BE2C (cell line): ENCODE measurements around the gene TMEM14A.
A peak's percentile ranks its signal among the peaks of the same experiment; 100 is the strongest.
"Not testable (repeated sequence)": the region's sequence is repeated elsewhere in the genome, so short reads cannot be mapped to it uniquely, and the experiment has no call there.

Experiments
- DNase-seq: peaks from one replicate; pipeline ENCODE4 v3.0.0-alpha.2; 2020
- H3K27me3 ChIP-seq: fragments of 250-450 bp; sonication (Bioruptor Pico); 2 replicates; pipeline ENCODE4 v1.5.1; 2020; ENCODE audit warnings: mild to moderate bottlenecking
- H3K36me3 ChIP-seq: fragments of 250-450 bp; sonication (Bioruptor Pico); 2 replicates; pipeline ENCODE4 v1.5.1; 2020; ENCODE audit warnings: mild to moderate bottlenecking
- H3K4me1 ChIP-seq: fragments of 250-450 bp; sonication (Bioruptor Pico); 2 replicates; pipeline ENCODE4 v1.5.1; 2020
- H3K4me3 ChIP-seq: 2 replicates; pipeline ENCODE4 v1.5.1; 2011; ENCODE audit warnings: low read depth, low read length
- H3K9me3 ChIP-seq: fragments of 250-450 bp; sonication (Bioruptor Pico); 2 replicates; pipeline ENCODE4 v1.5.1; 2020
- CTCF ChIP-seq: IDR thresholded peaks from 2 replicates; pipeline ENCODE4 v1.5.1; 2012; ENCODE audit warnings: mild to moderate bottlenecking, low read depth, low read length

The TMEM14A gene

GRCh38 chr6:52693773-52694172 is 22.9 kb downstream of the TMEM14A start:
- TF ChIP-seq CTCF = no peak
- no peak overlapping the region for H3K4me3 ChIP-seq
- H3K36me3 ChIP-seq = no peaks in the 10 kb centered on the region
- no peak for DNase-seq
- H3K27me3 ChIP-seq = no peaks in the 10 kb centered on the region
- H3K9me3 ChIP-seq = no peaks in the 10 kb centered on the region
- H3K4me1 ChIP-seq = no peaks in the 10 kb centered on the region

DNA sequence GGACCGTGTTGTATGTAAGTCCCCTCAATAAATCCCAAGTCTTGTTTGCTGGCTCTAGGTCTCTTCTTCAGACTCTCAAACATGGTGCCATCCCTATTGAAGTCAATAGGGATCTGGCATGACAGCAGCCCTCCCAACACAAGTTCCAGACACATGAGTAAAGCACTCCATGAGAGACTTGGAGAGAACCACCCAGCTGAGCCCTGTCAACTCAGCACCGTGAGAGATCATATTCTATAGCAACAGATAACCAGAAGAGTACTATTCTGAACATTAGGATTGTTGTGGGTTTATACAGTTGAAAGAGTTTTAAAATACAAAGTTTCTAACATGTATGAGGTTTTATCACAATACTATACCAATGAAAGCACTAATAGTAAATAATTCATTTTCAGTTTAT is 23.5 kb downstream of the TMEM14A start:
- no peak for TF ChIP-seq CTCF
- no peaks in the 10 kb centered on the region for H3K36me3 ChIP-seq
- H3K27me3 ChIP-seq = no peaks in the 10 kb centered on the region
- H3K4me1 ChIP-seq = no peaks in the 10 kb centered on the region
- no peaks in the 10 kb centered on the region for H3K9me3 ChIP-seq
- DNase-seq = no peak
- no peak overlapping the region for H3K4me3 ChIP-seq

DNA sequence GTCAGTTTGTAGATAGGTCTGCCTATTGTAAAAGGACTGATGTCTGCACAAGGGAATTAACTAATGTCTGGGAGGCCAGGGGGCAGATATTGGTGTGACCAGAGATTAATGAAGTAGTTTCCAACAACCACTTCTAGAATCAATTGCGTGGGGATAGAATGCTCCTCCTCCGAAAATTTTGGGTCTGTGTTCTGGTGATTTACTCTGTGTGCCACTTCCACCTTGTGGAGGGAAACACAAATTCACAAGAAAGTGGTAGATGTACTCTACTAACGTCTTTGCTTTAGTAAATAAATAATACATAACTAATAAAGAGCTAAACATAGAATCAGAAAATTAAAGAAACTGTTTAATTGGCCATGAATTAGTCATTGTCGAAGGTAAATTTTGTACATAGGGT is 25.5 kb downstream of the TMEM14A start:
- Histone ChIP-seq H3K36me3 (no peaks in the 10 kb centered on the region), H3K4me3 (no peak overlapping the region), H3K9me3 (no peaks in the 10 kb centered on the region), H3K4me1 (no peaks in the 10 kb centered on the region), H3K27me3 (no peaks in the 10 kb centered on the region)
- no peak for DNase-seq
- no peak for TF ChIP-seq CTCF

GRCh38 chr6:52697903-52698302 is 27.0 kb downstream of the TMEM14A start:
- Histone ChIP-seq H3K4me3 (no peak overlapping the region), H3K9me3 (no peaks in the 10 kb centered on the region), H3K27me3 (no peaks in the 10 kb centered on the region), H3K36me3 (no peaks in the 10 kb centered on the region), H3K4me1 (no peaks in the 10 kb centered on the region)
- peak; percentile 46 for TF ChIP-seq CTCF
- DNase-seq = no peak

GRCh38 chr6:52704060-52704459 is 33.1 kb downstream of the TMEM14A start:
- DNase-seq = no peak
- Histone ChIP-seq H3K36me3 (no peaks in the 10 kb centered on the region), H3K27me3 (no peaks in the 10 kb centered on the region), H3K9me3 (no peaks in the 10 kb centered on the region), H3K4me3 (no peak overlapping the region), H3K4me1 (no peaks in the 10 kb centered on the region)
- TF ChIP-seq CTCF = no peak

DNA sequence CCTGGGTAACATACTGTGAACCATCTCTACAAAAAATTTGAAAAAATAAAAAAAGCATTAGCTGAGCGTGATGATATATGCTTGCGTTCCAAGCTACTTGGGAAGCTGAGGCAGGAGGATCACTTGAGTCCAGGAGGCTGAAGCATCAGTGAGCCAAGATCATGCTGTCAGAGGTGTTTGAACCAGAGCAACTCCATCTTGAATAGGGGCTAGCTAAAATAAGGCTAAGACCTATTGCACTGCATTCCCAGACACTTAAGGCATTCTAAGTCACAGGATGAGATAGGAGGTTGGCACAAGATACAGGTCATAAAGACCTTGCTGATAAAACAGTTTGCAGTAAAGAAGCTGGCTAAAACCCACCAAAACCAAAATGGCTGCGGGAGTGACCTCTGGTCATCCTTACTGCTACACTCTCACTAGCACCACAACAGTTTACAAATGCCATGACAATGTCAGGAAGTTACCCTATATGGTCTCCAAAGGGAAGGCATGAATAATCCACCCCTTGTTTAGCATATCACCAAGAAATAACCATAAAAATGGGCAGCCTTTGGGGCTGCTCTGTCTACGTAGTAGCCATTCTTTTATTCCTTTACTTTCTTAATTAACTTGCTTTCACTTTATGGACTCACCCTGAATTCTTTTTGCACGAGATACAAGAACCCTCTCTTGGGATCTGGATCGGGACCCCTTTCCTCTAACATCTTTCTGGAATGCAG is 34.0 kb downstream of the TMEM14A start:
- not testable (repeated sequence) for H3K27me3 ChIP-seq, H3K36me3 ChIP-seq, DNase-seq, H3K4me1 ChIP-seq, H3K4me3 ChIP-seq, H3K9me3 ChIP-seq
